Thoracic aorta (tissue), 2 donors: ENCODE data around the gene USP32. TPM values are rescaled to one million over a fixed set of nuclear protein-coding genes. Genes with fewer than 3 reads are reported as not detected.
"Not testable (repeated sequence)": the region's sequence is repeated elsewhere in the genome, so short reads cannot be mapped to it uniquely, and the experiment has no call there.

Source experiments
- ATAC-seq: fragments of 150-250 bp; one replicate; pipeline ENCODE4 v1.8.0; 2017; ENCODE audit warnings: low read depth; ENCODE audit not compliant: insufficient number of reproducible peaks, low FRiP score
- DNase-seq: peaks from one replicate; pipeline ENCODE4 v3.0.0-alpha.2; 2020; ENCODE audit warnings: low spot score
- H3K27ac ChIP-seq, 2 donors: fragments of 200-600 bp; sonication (generic); 1 replicate in 1 of 2; 2 replicates in 1 of 2; pipeline ENCODE4 v1.5.1; 2016; ENCODE audit warnings: mild to moderate bottlenecking in 2 of 2, moderate library complexity in 2 of 2
- H3K27me3 ChIP-seq: fragments of 200-600 bp; sonication (generic); replicated peaks from 2 replicates; pipeline ENCODE4 v1.6.0; 2016; ENCODE audit warnings: mild to moderate bottlenecking; ENCODE audit not compliant: insufficient read depth
- H3K36me3 ChIP-seq: fragments of 200-600 bp; sonication (generic); one replicate; pipeline ENCODE4 v1.5.1; 2016
- H3K4me1 ChIP-seq, 2 donors: fragments of 200-600 bp; sonication (generic); 1 replicate in 1 of 2; 2 replicates in 1 of 2; pipeline versions ENCODE4 v1.5.1 to v1.6.0; 2016; ENCODE audit warnings: low read depth in 2 of 2, mild to moderate bottlenecking in 1 of 2; ENCODE audit not compliant: control insufficient read depth in 1 of 2
- H3K4me3 ChIP-seq: fragments of 200-600 bp; sonication (generic); 2 replicates; pipeline ENCODE4 v1.5.1; 2016; ENCODE audit warnings: mild to moderate bottlenecking
- H3K9me3 ChIP-seq: fragments of 200-600 bp; sonication (generic); 2 replicates; pipeline ENCODE4 v1.5.1; 2016
- total RNA-seq, 2 donors: library from RNA; depleted of rRNA; stranded (reverse); fragments of >200 nt; gene quantifications; one replicate each; pipeline versions ENCODE4 v1.1.0 to v1.2.3, GENCODE V29; 2016
- TF ChIP-seq, protein P1 (sequence below): fragments of 200-600 bp; sonication (generic); IDR thresholded peaks from one replicate; pipeline ENCODE4 v1.5.1; 2019; ENCODE audit warnings: antibody characterized with exemption

USP32 gene
- total RNA-seq, 2 donors from 2014 or later: 24.8 to 58.4 TPM

GRCh38 chr17:60240290-60240689 lies 151.6 kb downstream of the USP32 start:
- Histone ChIP-seq H3K36me3 (no peaks in the 10 kb centered on the region), H3K27me3 (no peaks in the 10 kb centered on the region), H3K9me3 (no peaks in the 10 kb centered on the region), H3K4me3 (no peak overlapping the region), H3K27ac (no peak overlapping the region), H3K4me1 (no peaks in the 10 kb centered on the region)
- ATAC-seq (no peak), DNase-seq (no peak)
- TF ChIP-seq, protein P1, sequence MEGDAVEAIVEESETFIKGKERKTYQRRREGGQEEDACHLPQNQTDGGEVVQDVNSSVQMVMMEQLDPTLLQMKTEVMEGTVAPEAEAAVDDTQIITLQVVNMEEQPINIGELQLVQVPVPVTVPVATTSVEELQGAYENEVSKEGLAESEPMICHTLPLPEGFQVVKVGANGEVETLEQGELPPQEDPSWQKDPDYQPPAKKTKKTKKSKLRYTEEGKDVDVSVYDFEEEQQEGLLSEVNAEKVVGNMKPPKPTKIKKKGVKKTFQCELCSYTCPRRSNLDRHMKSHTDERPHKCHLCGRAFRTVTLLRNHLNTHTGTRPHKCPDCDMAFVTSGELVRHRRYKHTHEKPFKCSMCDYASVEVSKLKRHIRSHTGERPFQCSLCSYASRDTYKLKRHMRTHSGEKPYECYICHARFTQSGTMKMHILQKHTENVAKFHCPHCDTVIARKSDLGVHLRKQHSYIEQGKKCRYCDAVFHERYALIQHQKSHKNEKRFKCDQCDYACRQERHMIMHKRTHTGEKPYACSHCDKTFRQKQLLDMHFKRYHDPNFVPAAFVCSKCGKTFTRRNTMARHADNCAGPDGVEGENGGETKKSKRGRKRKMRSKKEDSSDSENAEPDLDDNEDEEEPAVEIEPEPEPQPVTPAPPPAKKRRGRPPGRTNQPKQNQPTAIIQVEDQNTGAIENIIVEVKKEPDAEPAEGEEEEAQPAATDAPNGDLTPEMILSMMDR: no peak

DNA sequence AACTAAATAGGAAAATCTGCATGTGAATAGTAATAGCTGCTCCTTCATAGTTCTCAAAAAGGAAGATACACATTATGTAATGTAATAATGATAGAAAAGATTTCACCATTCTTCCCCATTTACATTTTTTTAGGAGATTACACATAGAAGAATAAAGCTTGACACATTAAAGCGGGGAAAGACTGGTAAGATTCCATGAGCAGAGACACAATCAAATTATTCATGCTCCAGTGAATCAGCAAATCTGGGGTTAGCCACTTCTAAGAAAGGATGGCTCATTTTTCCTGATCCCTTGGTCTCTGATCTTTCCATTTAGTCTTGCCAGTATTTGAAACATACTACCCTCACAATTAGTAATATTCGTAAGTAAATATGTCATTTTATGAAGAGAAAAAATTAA lies 160.2 kb downstream of the USP32 start:
- no peak for ATAC-seq
- H3K27ac ChIP-seq: no peak overlapping the region
- DNase-seq: no peak

DNA sequence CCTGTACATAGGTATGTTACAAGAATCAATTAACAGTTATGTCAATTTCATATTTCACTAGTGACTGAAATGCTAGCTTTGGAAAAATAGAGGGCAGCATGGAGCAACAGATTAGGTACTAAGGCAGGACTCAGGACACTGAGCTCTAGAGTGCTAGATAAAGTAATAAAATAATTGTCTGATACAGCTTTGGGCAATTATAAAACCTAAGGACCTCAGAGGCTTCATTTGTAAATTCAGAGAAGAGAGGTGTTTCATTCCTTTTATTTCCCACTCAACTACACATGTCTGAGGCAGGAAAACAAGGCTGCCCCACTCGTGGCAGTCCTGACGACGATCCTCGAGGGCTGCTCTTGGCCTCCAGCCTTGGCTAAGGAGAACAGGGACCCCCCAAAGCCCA lies 160.7 kb downstream of the USP32 start:
- Histone ChIP-seq H3K4me3 (no peak overlapping the region), H3K36me3 (no peaks in the 10 kb centered on the region), H3K27me3 (no peaks in the 10 kb centered on the region), H3K27ac (no peak overlapping the region), H3K4me1 (no peaks in the 10 kb centered on the region), H3K9me3 (no peaks in the 10 kb centered on the region)
- ATAC-seq (no peak), DNase-seq (no peak)
- TF ChIP-seq, protein P1: no peak

More for the DNA sequence above, 160.2 kb downstream of the USP32 start:
- Histone ChIP-seq H3K9me3 (no peaks in the 10 kb centered on the region), H3K4me1 (no peaks in the 10 kb centered on the region), H3K36me3 (no peaks in the 10 kb centered on the region), H3K27me3 (no peaks in the 10 kb centered on the region), H3K4me3 (no peak overlapping the region)
- TF ChIP-seq, protein P1: no peak

- ATAC-seq: no peak
- H3K36me3 ChIP-seq: no peaks in the 10 kb centered on the region
- no peak for DNase-seq
- H3K27ac ChIP-seq: no peak overlapping the region
- H3K9me3 ChIP-seq: no peaks in the 10 kb centered on the region
- H3K27me3 ChIP-seq: no peaks in the 10 kb centered on the region
- TF ChIP-seq, protein P1: no peak
- no peak overlapping the region for H3K4me3 ChIP-seq
- no peaks in the 10 kb centered on the region for H3K4me1 ChIP-seq
These were observed 161.6 kb downstream of the USP32 start for GRCh38 chr17:60230358-60230757.

DNA sequence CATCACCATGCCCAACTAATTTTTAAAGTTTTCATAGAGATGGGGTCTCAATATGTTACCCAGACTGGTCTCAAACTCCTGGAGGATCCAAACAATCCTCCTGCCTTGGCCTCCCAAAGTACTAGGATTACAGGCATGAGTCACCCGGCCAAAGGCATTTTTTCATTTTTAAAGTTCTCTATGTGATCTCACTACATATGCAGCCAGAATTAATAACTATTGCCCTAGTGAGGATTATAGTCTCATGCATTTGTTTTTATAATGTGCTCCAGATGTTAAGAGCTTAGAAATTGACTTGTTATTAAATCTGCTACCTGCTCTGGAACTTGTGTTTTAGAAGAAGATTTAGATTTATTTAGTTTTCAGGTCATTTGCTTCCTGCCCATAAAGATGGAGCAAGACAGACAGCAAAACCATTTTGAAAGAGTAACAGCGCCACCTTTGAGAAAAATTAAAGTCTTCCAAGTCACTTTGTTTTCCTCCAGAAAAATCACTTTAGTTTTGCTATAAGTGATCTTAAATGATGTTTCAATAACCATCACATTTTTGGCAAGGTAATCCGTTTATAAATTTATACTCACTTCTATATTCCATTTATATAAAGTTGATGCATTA lies 162.6 kb downstream of the USP32 start:
- H3K4me1 ChIP-seq: no peaks in the 10 kb centered on the region
- H3K27me3 ChIP-seq: no peaks in the 10 kb centered on the region
- ATAC-seq (no peak), DNase-seq (no peak)
- no peak overlapping the region for H3K27ac ChIP-seq
- TF ChIP-seq, protein P1: no peak
- no peaks in the 10 kb centered on the region for H3K9me3 ChIP-seq
- no peak overlapping the region for H3K4me3 ChIP-seq
- H3K36me3 ChIP-seq: peaks cover 9% of the 10 kb centered on the region

DNA sequence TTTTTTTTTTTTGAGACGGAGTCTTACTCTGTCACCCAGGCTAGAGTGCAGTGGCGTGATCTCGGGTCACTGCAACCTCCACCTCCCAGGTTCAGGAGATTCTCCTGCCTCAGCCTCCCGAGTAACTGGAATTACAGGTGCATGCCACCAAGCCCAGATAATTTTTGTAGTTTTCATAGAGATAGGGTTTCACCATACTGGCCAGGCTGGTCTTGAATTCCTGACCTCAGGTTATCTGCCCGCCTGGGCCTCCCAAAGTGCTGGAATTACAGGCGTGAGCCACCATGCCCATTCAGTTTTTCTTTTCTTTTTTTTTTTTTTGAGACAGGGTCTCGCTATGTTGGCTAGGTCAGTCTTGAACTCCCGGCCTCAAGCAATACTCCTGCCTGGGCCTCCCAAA lies 164.7 kb downstream of the USP32 start:
- H3K9me3 ChIP-seq, H3K27me3 ChIP-seq, H3K4me1 ChIP-seq, ATAC-seq, H3K4me3 ChIP-seq, DNase-seq, H3K27ac ChIP-seq: not testable (repeated sequence)
- H3K36me3 ChIP-seq: peaks cover 18% of the 10 kb centered on the region
